A673 (cell line): Measurements from ENCODE around the gene ZNF490. TPM values are rescaled to one million over a fixed set of nuclear protein-coding genes. Genes with fewer than 3 reads are reported as not detected.

ENCODE experiments used
- BruUV-seq: library from RNA; stranded (reverse); fragments of 400-500 nt; replicated peaks from 2 replicates; lab custom pipeline; 2021; lab: Mats Ljungman, UMichigan
- CTCF ChIA-PET: fragments of 300-600 bp; sonication (Branson Sonifier 250); formaldehyde crosslinking; loops from one replicate; lab custom pipeline; 2022; ENCODE audit warnings: antibody characterized with exemption; lab: Charles Lee
- POLR2A ChIA-PET: fragments of 300-600 bp; sonication (Branson Sonifier 250); formaldehyde crosslinking; loops from one replicate; lab custom pipeline; 2022; ENCODE audit warnings: antibody characterized with exemption; ENCODE audit not compliant: low non-redundant PET; lab: Charles Lee
- DNase-seq: peaks from one replicate; pipeline ENCODE4 v3.0.0-alpha.2; 2015; ENCODE audit warnings: low spot score
- H3K27ac ChIP-seq: fragments of 200-600 bp; sonication (generic); 2 replicates; pipeline ENCODE4 v1.5.1; 2016; ENCODE audit warnings: mixed run types, low read depth, mild to moderate bottlenecking, mixed read lengths, antibody characterized with exemption, low read length; ENCODE audit not compliant: poor library complexity, severe bottlenecking
- H3K27me3 ChIP-seq: fragments of 200-600 bp; sonication (generic); replicated peaks from 2 replicates; pipeline ENCODE4 v1.6.1; 2017; ENCODE audit warnings: mixed run types, low read depth, mild to moderate bottlenecking, mixed read lengths, antibody characterized with exemption, low read length; ENCODE audit not compliant: insufficient read depth, poor library complexity
- H3K36me3 ChIP-seq: fragments of 200-600 bp; sonication (generic); 2 replicates; pipeline ENCODE4 v1.6.1; 2016; ENCODE audit warnings: mixed run types, mild to moderate bottlenecking, mixed read lengths, antibody characterized with exemption, low read length; ENCODE audit not compliant: insufficient read depth, poor library complexity, severe bottlenecking
- H3K4me1 ChIP-seq: fragments of 200-600 bp; sonication (generic); 2 replicates; pipeline ENCODE4 v1.6.1; 2017; ENCODE audit warnings: mixed run types, mild to moderate bottlenecking, mixed read lengths, antibody characterized with exemption, low read length; ENCODE audit not compliant: insufficient read depth, poor library complexity, severe bottlenecking
- H3K4me3 ChIP-seq: fragments of 200-600 bp; sonication (generic); 2 replicates; pipeline ENCODE4 v1.5.1; 2016; ENCODE audit warnings: low read depth, mixed run types, mild to moderate bottlenecking, mixed read lengths, low read length; ENCODE audit not compliant: poor library complexity, severe bottlenecking
- H3K9me3 ChIP-seq: fragments of 200-600 bp; sonication (generic); 2 replicates; pipeline ENCODE4 v1.6.1; 2016; ENCODE audit warnings: mixed run types, low read depth, mild to moderate bottlenecking, mixed read lengths, antibody characterized with exemption, low read length; ENCODE audit not compliant: poor library complexity, severe bottlenecking
- EZH2 ChIP-seq: fragments of 200-600 bp; sonication (generic); IDR thresholded peaks from 2 replicates; pipeline ENCODE4 v1.6.1; 2017; ENCODE audit warnings: borderline replicate concordance, low read depth, mild to moderate bottlenecking, mixed read lengths, antibody characterized with exemption, low read length; ENCODE audit not compliant: poor library complexity, severe bottlenecking
- intact Hi-C: fragments of 100-400 bp; cut with micrococcal nuclease; formaldehyde crosslinking; loops from one replicate; pipeline ENCODE4 v1.10.0; 2022; ENCODE audit not compliant: unreplicated experiment
- total RNA-seq: library from RNA; stranded (reverse); gene quantifications from 2 replicates; pipeline ENCODE4 v1.2.3, GENCODE V29; 2021
- TF ChIP-seq, protein P1 (sequence below): fragments of 300-800, 200-600 bp; sonication (generic); conservative IDR thresholded peaks from 2 replicates; pipeline ENCODE4 v1.5.1; 2017; ENCODE audit warnings: low read depth, mild to moderate bottlenecking, antibody characterized with exemption, low read length, moderate library complexity, mixed read lengths

Gene ZNF490
- total RNA-seq, 1 experiment from 2014 or later = 7.7 TPM

- no TSS peak for BruUV-seq
- TF ChIP-seq EZH2 = no peak
- TF ChIP-seq, protein P1, sequence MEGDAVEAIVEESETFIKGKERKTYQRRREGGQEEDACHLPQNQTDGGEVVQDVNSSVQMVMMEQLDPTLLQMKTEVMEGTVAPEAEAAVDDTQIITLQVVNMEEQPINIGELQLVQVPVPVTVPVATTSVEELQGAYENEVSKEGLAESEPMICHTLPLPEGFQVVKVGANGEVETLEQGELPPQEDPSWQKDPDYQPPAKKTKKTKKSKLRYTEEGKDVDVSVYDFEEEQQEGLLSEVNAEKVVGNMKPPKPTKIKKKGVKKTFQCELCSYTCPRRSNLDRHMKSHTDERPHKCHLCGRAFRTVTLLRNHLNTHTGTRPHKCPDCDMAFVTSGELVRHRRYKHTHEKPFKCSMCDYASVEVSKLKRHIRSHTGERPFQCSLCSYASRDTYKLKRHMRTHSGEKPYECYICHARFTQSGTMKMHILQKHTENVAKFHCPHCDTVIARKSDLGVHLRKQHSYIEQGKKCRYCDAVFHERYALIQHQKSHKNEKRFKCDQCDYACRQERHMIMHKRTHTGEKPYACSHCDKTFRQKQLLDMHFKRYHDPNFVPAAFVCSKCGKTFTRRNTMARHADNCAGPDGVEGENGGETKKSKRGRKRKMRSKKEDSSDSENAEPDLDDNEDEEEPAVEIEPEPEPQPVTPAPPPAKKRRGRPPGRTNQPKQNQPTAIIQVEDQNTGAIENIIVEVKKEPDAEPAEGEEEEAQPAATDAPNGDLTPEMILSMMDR = no peak
- Histone ChIP-seq H3K27ac (no peak overlapping the region), H3K4me3 (no peak overlapping the region), H3K9me3 (no peaks in the 10 kb centered on the region), H3K27me3 (no peaks in the 10 kb centered on the region), H3K36me3 (no peaks in the 10 kb centered on the region), H3K4me1 (no peaks in the 10 kb centered on the region)
- intact Hi-C loops = no loop called here
- peak; percentile 22 for DNase-seq
- POLR2A ChIA-PET = no interaction called here
- CTCF ChIA-PET = no interaction called here
Observed at GRCh38 chr19:12603714-12604113, 6.9 kb downstream of the ZNF490 start.

GRCh38 chr19:12597594-12597993, 13.0 kb downstream of the ZNF490 start:
- BruUV-seq = no TSS peak
- TF ChIP-seq, protein P1 = no peak
- no peak for TF ChIP-seq EZH2
- intact Hi-C loops = no loop called here
- DNase-seq = no peak
- ChIA-PET CTCF (no interaction called here), POLR2A (no interaction called here)
- Histone ChIP-seq H3K36me3 (no peaks in the 10 kb centered on the region), H3K27me3 (no peaks in the 10 kb centered on the region), H3K4me1 (no peaks in the 10 kb centered on the region), H3K4me3 (no peak overlapping the region), H3K9me3 (no peaks in the 10 kb centered on the region), H3K27ac (no peak overlapping the region)

DNA sequence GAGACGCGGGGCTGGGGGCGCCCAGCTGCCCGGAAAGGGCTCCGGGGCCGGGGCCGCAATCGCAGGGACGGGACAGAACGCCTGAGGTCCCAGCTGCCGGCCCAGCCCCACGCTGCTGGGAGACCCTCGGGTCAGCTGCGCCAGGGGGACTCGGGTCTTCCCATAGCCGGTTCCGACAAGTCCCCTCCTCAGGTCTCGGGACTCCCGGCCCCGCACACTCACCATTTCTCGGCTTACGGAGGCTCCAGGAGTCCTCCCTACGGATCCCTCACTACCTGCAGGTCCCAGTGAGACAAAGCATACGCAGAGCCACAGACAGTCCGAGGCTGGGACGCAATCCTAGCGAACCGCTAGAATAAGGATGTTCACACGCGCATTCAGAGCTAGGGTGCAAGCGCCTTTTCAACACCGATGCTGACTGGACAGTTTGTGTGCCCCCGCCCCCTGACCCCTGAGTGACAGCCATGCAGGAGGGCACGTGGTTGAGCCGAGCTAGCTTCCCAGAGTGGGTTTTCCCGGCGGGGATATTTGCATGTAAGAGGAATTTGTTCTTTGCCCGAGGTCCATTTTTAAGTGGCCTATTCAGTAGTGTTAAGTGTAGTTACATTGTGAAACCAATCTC, 13.6 kb downstream of the ZNF490 start:
- no peaks in the 10 kb centered on the region for H3K27me3 ChIP-seq
- ChIA-PET CTCF (no interaction called here), POLR2A (no interaction called here)
- BruUV-seq = no TSS peak
- H3K4me3 ChIP-seq = no peak overlapping the region
- DNase-seq = no peak
- intact Hi-C loops = no loop called here
- TF ChIP-seq, protein P1 = no peak
- TF ChIP-seq EZH2 = no peak
- no peaks in the 10 kb centered on the region for H3K9me3 ChIP-seq
- H3K36me3 ChIP-seq = no peaks in the 10 kb centered on the region
- no peak overlapping the region for H3K27ac ChIP-seq
- H3K4me1 ChIP-seq = no peaks in the 10 kb centered on the region
